Spleen (tissue), 7 donors: ENCODE results near the gene FBXO31.

Experiments used
- CTCF ChIP-seq, 11 experiments: fragments of 200-600 bp in 7 of 11; fragments of 450-650 bp in 4 of 11; sonication (generic) in 4 of 11; IDR thresholded peaks in 8 of 11; conservative IDR thresholded peaks in 3 of 11; 1 replicate in 7 of 11; 2 replicates in 4 of 11; pipeline versions ENCODE4 v1.4.0 to v1.8.0; 2016 to 2021; ENCODE audit warnings: antibody characterized with exemption in 11 of 11, inconsistent platforms in 4 of 11, mild to moderate bottlenecking in 1 of 11
- POLR2A ChIP-seq, 3 donors: fragments of 450-650 bp; IDR thresholded peaks; one replicate each; pipeline ENCODE4 v1.5.1; 2017; ENCODE audit warnings: antibody characterized with exemption in 3 of 3, mild to moderate bottlenecking in 1 of 3
- donor health status: DM: no; HTN: no; CAD: no; lungs with moderate emphysema.
- donor health status: DM: no; HTN: no; CAD: no.
- donor health status: DM: no; HTN: no; CAD: no.

GRCh38 chr16:87418216-87418615 lies 34.6 kb upstream of the FBXO31 start:
- TF ChIP-seq POLR2A (IDR thresholded peaks at IDR 0.05) (no peak), CTCF (IDR thresholded peaks at IDR 0.05 in 8 of 11, conservative IDR thresholded peaks at IDR 0.05 in 3 of 11) (no peak)
